Activated CD8-positive, alpha-beta memory T cell treated with anti-CD3 and anti-CD28 coated beads, Interleukin-2, amount 50 U/mL, for 4 hours (primary cell): ENCODE results near the gene NMT1.
A peak's percentile ranks its signal among the peaks of the same experiment; 100 is the strongest.
"Not testable (repeated sequence)": the region's sequence is repeated elsewhere in the genome, so short reads cannot be mapped to it uniquely, and the experiment has no call there.

Experiments used
- DNase-seq: peaks from one replicate; pipeline ENCODE4 v3.0.0-alpha.2; 2020

Gene NMT1

DNA sequence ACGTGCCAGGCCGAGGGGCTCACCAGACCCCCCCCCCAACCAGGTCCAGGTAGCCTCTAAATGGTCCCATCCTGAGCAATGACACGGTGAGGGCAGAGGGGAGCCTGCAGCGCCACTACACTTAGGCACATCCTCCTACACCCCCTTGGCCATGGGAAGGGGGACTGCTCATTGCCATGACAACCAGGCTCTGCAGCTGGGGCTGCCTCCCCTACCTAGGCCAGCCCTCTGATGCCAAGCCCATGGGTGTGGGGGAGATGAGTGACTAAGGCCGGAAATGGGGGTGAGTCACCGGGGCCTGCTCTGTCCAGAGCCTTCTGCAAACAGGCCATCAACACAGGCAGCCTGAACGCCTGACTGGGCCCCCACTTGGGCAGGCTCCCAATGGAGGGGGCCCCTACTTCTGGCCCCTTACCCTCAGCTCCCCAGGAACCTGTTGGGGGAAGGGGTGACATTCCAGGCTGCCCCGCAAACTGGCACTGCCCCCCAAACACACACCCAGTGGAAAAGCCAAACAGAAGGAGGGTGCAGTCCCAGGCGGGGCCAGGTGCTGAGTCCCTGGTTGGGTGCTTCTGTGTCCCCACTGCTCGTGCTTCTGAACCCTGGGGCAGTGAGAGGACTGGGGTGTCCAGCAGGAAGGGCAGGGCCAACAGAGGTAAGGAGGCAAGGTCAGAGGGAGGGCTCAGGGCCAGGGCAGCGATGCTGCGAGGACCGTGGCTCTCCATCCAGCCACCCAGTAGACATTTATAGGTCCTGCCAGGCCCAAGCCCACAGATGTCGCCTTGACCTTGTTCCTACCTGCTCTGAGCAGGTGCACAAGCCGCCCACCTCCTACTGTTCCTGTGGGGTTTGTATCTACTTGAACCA, 63.0 kb downstream of the NMT1 start:
- DNase-seq: no peak

DNA sequence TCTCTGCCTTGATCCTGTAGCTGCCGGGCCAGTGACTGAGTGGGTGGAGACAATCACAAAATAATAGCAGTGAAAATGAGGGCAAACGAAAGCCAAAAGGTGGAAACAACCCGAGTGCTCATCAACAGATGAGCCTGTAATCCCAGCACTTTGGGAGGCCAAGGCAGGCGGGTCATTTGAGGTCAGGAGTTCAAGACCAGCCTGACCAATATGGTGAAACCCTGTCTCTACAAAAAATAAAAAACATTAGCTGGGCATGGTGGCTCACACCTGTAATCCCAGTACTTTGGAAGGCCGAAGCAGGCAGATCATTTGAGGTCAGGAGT, 63.6 kb downstream of the NMT1 start:
- not testable (repeated sequence) for DNase-seq

DNA sequence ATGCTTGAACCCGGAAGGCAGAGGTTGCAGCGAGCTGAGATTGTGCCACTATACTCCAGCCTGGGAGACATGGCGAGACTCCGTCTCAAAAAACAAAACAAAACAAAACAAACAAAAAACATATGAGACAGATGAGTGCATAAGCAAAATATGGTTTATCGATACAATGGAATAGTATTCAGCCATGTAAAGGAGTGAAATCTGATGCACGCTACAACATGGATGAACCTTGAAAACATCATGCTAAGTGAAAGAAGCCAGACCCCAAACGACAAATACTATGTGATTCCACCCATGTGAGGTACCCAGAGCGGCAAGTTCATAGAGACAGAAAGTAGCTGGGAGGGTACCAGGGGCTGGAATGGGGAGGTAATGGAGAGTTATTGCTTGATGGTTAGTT, 64.4 kb downstream of the NMT1 start:
- no peak for DNase-seq

DNA sequence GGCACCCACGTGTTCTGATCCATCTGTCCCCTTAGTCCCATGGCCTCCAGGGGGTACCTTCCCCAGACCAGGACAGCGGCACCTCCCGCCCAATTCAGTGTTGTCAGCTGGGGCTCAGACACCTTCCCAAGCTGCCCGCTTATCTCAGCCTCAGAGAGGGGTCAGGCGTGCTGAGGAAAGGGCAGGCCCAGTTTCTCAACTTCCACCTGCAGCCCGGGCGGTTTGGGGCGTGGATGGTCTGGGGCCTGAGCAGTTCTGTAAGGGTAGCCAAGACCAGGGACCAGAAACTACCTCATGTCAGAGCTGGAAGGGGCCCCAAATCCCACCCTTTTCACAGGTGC, 66.1 kb downstream of the NMT1 start:
- DNase-seq: no peak

DNA sequence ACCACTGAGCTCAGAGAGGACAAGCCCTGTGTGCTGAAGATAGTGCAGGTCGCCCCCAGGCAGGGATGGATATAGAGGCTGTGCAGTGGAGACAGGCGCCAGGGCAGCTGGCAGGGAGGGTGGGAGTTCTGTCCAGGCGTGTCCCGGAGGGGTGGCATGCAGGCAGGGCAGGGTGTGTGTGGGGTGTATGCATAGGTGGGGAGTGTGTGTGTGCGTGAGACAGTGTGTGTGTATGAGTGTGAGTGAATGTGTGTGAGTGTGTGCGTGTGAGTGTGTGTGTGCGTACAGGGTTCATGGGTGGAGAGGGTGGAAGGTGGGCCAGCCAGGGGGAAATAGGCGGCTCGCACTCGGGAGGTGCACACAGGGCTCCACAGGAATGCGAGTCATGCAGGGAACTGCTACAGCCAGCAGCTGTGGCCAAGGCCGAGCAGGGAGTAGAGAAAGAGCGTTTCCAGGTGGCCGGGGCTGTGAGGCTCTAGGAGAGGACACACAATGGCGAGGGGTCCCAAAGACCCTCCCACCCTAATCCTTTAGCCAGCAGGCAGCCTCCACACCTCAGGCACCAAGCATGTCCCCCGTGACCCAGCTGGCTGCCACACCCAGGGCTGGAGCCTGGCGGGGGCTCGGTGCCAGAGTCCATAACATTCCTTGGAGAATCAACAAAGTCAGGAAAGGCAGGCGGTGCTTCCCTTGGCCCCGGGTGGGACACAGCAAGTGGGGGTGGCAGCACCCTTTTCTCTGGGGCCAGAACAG, 66.6 kb downstream of the NMT1 start:
- DNase-seq: no peak

DNA sequence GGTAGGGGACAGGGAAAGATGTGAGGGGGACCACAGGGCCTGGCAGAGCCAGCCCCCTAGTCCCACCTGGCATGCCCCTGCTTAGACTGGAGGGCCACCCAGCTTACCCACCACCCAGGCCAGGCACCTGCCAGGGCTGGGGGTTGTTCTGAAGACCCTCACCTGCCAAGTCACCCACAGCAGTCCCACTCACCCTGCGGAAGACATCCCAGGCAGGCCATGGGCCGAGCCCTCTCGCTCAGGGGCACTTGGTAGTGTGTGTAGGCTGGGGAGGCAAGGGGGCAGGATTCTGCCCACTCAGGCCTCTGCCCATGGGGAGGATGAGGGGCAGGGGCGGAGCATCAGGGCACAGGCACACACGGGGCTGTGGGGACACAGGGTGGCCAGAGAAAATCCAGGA, 67.2 kb downstream of the NMT1 start:
- DNase-seq: no peak

DNA sequence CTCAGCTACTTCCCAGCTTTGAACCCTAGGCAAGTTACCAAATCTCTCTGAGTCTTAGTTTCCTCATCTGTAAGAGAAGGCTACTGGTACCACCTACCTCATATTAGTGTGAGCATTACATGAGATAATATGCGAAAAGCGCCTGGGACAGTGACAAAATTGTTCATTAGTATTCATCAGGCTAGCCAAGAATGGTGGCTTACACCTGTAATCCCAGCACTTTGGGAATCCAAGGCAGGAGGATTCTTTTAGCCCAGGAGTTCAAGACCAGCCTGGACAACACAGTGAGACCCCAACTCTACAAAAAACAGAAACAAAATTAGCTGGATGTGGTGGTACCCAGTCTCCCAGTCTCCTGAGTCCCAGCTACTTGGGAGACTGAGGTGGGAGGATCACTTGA, 67.9 kb downstream of the NMT1 start:
- no peak for DNase-seq

DNA sequence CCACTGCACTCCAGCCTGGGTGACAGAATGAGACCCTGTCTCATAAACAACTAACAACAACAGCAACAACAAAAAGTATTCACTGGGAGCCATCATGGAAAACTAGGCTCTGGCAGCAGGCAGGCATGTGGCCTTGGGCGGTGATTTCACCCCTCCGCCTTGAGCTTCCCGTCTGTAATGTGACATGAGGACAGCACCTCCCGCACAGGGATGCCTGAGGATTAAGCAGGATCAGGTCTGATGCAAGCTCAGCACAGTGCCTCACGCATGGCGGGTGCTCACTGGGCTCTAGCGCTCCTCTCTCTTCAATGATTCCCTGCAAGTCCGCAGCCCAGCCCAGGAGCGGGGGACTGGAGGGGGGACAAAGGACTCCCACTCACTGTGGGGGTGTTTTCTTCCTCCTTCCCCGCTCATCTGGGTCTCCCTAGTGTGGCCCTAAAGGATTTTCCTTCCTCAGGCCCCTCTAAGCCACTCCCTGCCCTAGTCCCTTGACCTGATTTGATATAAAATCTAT, 68.4 kb downstream of the NMT1 start:
- no peak for DNase-seq

DNA sequence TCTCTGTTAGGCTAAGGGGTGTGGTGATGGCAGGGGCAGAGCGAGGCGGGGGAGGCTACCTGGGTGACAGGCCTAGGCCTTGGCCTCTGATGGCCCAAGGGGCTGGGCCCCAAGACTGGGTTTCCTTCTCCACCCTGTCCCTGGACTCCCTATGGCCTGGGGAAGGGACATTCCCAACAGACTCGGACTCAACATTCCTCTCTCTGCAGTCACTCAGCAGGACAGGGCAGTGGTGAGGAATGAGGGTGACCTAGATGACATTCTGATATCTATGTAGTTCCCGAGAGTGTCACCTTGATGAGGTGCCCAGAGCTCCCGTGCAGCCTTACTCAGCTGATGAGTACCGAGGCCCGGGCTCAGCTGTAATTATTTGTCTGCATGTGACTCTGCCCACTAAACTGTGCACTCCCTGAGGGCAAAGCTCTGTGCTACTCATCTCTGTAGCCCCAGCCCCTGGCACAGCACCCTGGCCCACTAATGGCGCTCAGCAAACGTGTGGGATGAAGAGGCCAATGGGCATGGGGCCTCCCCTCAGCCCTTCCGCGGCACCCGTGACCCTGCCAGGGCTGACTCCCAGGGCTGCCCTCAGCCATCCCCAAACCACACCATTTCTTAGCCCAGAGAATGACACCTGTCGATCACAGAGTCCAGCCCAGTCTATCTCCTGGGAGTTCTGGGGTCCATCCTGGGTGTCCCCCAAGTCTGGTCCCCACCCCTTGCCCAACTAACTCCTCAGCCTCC, 69.0 kb downstream of the NMT1 start:
- no peak for DNase-seq

DNA sequence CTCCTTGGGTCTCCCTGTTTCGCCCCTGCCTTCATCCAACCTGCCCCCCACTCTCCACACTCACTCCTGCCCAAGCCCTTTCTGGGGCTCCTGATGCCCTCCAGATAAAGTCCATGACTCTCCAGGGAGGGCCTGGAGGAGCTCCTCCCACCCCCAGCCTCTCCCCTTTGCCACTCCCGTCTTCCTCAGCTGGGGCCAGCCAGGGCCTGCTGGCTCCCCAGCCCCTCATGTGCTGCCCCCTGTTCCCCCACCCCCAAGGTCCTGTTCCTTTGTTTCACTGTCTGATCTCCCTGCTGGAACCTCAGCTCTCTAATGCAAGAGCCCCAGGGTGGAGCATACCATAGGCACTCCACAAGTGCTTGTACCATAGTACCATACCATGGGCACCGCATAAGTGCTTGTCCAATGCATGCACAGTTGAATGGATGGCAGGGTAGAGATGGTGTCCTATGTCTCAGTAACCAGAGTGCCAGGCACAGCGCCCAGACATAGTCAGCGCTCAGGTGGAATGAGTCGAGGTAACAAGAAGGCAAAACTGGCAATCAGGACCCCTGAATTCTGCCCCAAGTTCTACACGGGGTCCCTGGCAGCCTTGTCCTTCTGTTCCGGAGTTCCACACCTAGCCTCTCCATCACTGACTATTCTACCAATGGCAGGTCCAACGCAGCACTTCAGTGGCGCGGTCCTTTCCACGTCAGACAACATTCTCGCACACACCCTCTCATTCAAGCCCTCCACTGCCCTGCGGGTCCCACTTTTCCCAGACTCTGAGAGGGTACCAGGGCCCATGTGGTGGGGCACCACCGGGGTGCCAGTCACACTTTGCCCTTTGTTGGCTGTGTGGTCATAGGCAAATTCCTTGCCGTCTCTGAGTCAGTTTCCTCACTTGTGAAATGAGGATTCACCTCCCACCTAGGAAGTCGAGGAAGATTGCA, 69.8 kb downstream of the NMT1 start:
- DNase-seq: no peak

DNA sequence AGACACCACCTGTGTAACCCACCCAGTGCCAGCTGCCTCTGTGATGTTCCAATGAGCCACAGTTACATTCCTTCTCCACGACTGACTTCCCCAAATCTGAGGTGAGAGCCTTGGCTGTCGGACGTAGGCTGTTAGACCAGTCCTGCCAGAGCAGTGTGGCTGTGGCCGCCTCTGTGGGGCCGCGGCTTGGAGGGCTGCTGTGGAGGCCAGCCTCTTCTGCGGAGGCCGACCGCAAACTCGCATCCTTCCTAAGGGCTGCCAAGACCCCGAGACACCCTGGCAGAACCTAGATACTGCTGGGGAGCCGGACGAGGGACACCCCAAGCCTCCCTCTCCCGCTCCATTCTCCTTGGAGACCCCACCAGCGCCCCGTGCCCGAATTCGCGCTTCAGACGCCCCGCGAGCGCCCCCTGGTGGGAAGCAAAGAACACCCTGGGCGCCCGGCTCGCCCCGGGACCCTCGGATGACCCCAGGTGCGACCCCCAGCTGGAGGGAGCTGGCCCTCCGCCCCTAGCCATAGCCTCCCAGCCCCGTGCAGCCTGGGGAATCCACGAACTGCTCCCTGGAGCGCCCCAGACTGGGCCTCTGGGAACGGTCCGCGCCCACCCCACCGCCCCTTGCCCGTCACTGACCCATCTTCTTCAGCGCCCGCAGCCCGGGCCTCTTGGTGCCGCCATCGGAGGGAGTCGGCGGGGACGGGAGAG, 70.7 kb downstream of the NMT1 start:
- peak; percentile 53 for DNase-seq

DNA sequence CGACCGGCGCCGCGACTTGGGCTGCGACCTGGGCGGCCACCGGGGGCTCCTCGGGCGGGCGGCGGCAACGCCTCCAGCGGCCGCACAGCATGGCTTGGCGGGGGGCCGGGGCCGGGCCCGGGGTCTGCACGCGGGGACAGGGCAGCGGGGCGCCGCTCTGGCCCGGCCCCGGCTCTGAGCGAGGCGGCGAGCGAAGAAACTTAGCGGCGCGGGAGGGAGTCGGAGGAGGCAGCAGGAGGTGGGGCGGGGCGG, 71.1 kb downstream of the NMT1 start, which contains the start of gene PLCD3:
TSS of gene PLCD3 (minus strand) at position 196 of the 252 bp plus-strand sequence. CDS start at position 91, 105 bp downstream.
- no peak for DNase-seq

DNA sequence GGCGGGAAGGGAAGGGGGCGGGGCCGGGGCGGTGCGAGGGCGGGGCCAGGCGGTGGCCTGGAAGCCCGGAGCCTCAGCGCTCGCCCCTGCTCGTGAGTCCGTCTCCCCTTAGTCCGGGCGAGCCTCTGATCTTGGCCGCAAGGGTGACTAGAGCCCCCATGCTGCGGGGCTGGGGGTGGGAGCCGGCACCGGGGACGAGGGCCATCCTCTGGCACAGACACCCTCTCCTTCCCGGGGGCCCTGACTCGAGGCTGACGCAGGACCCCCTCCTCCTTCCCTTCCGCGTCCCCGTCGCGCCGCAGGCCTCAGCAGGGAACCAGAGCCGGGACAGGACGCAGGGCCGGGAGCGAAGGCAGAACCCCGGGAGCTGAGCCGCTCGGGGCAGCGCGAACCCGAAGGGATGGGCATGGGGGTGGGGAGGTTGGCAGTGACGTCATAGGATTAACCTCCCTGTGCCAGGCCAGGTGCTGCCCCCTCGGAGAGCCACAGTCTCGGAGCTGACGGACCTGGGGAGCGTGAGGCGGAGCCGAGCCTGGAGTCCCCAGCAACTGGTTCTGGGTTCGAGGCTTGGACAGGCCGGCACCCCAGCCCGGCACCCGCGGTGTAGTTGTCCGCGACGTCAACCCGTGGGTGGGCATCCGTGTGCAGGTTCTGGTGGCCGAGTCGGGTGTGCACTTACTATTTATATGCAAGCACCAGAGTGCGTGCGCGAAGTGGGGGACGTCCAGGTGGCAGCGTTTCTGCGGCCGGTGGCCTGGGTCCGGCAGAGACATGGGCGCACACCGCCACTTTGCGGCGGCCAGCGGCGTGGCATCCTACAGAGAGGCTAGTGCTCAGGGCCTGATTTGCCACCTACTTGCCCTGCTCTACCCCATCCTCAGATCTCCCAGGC, 71.7 kb downstream of the NMT1 start:
- DNase-seq: peak; percentile 68

DNA sequence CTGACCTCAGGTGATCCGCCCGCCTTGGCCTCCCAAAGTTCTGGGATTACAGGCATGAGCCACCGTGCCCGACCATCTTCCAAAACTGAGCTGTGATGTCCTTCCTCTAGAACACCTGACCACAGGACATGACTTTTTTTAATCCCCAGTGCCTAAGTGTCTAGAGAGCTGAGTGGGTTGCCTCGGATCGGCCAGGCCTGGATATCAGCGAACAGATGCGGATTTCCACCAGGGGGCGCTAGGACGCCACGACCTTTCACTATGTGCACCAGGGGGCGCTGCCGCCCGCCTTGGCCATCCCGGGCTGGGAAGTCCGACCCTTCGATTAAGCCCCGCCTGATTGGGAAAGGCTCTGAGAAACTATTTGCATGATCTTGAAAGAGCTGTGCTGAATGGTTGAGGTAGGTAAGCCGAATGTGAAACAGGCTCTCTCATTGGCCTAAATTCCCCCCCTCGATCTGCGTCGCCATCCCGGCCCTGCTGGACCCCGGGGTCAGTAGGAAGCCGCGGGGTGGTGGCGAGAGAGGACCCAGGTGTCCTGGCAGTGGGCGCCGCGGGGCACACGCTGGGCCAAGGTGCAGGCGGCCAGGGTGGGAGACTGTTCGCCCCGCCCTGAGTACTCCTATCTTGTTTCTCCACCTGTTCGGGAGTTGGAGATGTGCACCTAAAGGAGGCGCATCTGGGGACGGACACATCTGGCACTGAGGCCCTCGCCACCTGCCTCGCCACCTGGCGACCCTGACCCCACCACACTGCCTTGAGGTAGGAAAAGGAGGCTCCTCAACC, 74.3 kb downstream of the NMT1 start, which contains the start of gene ACBD4:
TSS of gene ACBD4 (plus strand) at position 496 of the 786 bp plus-strand sequence. CDS start 458 bp downstream, outside the sequence.
- DNase-seq: peak; percentile 96

DNA sequence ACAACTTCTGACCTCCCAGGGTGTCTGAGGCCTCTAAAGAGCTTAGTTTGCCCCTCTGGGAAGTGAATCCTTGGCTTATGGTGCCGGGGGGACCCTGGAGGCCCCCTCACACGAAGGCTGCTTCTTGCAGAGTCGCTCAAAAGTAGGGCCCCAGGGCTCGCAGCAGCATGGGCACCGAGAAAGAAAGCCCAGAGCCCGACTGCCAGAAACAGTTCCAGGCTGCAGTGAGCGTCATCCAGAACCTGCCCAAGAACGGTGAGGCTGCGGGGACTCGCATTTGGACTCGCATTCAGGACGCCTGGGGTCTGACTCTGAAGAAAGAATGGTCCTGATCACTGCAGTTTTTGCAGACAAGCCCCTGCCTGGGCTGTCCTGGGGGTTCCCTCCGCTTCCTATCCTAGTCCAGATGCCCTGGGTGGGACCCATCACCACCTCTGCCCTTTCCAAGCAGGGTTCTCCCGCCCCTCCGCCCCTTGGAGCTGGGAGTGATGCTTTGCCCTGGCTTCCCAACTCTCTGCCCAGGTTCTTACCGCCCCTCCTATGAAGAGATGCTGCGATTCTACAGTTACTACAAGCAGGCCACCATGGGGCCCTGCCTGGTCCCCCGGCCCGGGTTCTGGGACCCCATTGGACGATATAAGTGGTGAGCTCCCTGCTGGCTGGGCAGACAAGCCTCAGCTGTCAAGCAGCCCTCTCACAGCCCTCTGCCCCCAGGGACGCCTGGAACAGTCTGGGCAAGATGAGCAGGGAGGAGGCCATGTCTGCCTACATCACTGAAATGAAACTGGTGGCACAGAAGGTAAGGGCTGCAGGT, 75.1 kb downstream of the NMT1 start:
- no peak for DNase-seq

DNA sequence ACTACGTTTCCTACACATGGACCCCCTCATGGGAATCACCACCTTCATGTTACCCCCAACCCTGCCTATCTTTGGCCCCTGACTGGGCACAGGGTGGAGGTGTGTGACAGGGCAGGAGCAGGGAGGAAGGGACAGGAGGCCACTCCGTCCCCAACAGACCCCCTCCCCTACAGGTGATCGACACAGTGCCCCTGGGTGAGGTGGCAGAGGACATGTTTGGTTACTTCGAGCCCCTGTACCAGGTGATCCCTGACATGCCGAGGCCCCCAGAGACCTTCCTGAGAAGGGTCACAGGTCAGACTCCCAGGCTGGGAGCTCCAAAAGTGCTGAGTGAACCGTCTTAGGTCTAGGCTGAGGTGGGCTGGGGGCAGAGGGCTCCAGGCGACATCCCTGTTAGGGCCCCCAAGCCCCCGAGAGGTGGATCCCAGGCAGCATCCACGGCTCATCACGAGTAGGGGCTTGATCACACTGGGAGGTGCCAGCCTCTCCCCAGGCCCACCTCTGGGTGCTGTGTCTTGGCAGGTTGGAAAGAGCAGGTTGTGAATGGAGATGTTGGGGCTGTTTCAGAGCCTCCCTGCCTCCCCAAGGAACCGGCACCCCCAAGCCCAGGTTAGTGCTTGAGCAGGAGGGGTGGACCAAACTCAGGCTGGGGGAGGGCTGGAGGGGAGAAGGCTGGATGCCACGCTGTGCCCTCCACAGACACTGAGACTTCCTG, 75.9 kb downstream of the NMT1 start:
- DNase-seq: no peak

DNA sequence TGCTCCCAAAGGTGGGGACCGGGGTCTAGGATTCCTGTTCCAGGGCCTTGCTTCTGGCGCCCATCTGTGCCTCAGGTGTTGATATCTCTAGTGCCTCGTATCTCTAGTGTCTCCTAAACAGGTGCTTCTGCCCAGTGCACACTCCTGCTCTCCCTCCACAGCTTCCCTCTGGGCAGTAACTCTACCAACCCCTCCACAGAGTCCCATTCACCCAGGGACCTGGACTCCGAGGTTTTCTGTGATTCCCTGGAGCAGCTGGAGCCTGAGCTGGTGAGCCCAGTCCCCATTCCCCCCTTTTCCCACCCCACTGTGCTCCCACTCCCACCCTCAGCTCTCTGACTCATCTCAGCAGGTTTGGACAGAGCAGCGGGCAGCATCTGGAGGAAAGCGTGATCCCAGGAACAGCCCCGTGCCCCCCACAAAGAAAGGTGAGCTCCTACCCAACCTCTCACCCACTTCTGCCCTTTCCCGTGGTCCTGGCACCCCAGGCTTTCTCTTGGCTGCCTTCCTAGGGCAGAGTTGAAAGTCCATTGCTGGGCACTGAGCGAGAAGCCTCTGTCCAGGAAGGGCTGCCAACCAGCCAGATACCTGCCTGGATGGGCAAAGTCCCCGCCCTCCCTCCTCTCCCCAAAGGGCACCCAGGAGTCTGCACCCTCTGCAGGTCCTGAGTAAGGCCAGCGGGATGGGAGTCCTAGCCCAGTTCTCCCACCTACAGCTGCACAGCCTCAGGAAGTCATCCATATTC, 76.6 kb downstream of the NMT1 start:
- no peak for DNase-seq
